Spleen (tissue), 11 donors: ENCODE measurements around the gene WDR74. TPM values are rescaled to one million over a fixed set of nuclear protein-coding genes. Genes with fewer than 3 reads are reported as not detected.

ENCODE experiments used
- DNase-seq: peaks from one replicate; pipeline ENCODE4 v3.0.0-alpha.2; 2020
- H3K27ac ChIP-seq, 8 donors: fragments of 200-600 bp; sonication (generic) in 7 of 8; 1 replicate in 4 of 8; 2 replicates in 4 of 8; pipeline versions ENCODE4 v1.5.0 to v1.8.0; 2016 to 2021; ENCODE audit warnings: inconsistent platforms in 4 of 8, mild to moderate bottlenecking in 4 of 8, moderate library complexity in 1 of 8
- H3K27me3 ChIP-seq, 7 donors: fragments of 200-600 bp; sonication (generic) in 6 of 7; replicated peaks in 1 of 7; 1 replicate in 4 of 7; 2 replicates in 3 of 7; pipeline versions ENCODE4 v1.5.0 to v1.8.0; 2016 to 2021; ENCODE audit warnings: inconsistent platforms in 3 of 7, mild to moderate bottlenecking in 1 of 7
- H3K36me3 ChIP-seq, 6 donors: fragments of 200-600 bp; sonication (generic) in 5 of 6; 1 replicate in 4 of 6; 2 replicates in 2 of 6; pipeline versions ENCODE4 v1.5.0 to v1.8.0; 2016 to 2021; ENCODE audit warnings: inconsistent platforms in 2 of 6
- H3K4me1 ChIP-seq, 6 donors: fragments of 200-600 bp; sonication (generic) in 5 of 6; 1 replicate in 3 of 6; 2 replicates in 3 of 6; pipeline versions ENCODE4 v1.5.0 to v1.8.0; 2016 to 2021; ENCODE audit warnings: inconsistent platforms in 3 of 6
- H3K4me3 ChIP-seq, 8 donors: fragments of 200-600 bp; sonication (generic) in 7 of 8; 1 replicate in 4 of 8; 2 replicates in 4 of 8; pipeline versions ENCODE4 v1.5.0 to v1.8.0; 2016 to 2021; ENCODE audit warnings: inconsistent platforms in 4 of 8, mild to moderate bottlenecking in 4 of 8, moderate library complexity in 2 of 8
- H3K9me3 ChIP-seq, 8 donors: fragments of 200-600 bp; sonication (generic) in 7 of 8; 1 replicate in 4 of 8; 2 replicates in 4 of 8; pipeline versions ENCODE4 v1.5.0 to v1.8.0; 2016 to 2021; ENCODE audit warnings: inconsistent platforms in 4 of 8
- POLR2A ChIP-seq, 3 donors: fragments of 450-650 bp; IDR thresholded peaks; one replicate each; pipeline ENCODE4 v1.5.1; 2017; ENCODE audit warnings: antibody characterized with exemption in 3 of 3, mild to moderate bottlenecking in 1 of 3
- POLR2AphosphoS5 ChIP-seq, 3 donors: sonication (generic); formaldehyde crosslinking; IDR thresholded peaks; one replicate each; pipeline ENCODE4 v1.5.1; 2017; ENCODE audit warnings: antibody characterized with exemption in 3 of 3
- WGBS, 5 donors: extraction: QIAGEN DNeasy Blood & Tissue Kit in 3 of 5; methylation state at CpG; one replicate each; pipeline versions ENCODE4 v1.1.5 to v1.1.7; 2013 to 2018; 5-methylcytosine and 5-hydroxymethylcytosine counted together
- intact Hi-C: fragments of 100-400 bp; cut with DNase I; formaldehyde crosslinking; loops from one replicate; pipeline ENCODE4 v1.15.0; 2023; ENCODE audit warnings: low total_unique reads
- polyA plus RNA-seq, 3 donors: library from polyadenylated mRNA; stranded (reverse); fragments of 200-250 nt; gene quantifications; one replicate each; pipeline ENCODE4 v1.2.1, GENCODE V29; 2013
- total RNA-seq, 7 donors: library from RNA; depleted of rRNA in 3 of 7; stranded (reverse); fragments of >200 nt in 3 of 7; fragmentation: NEBNext Ultra II Directional in 4 of 7; extraction: Animal tissue kit (Norgen Biotek cat#: 25700) in 4 of 7; gene quantifications; one replicate each; pipeline versions ENCODE4 v1.1.0 to v1.2.1, GENCODE V29; 2016 to 2021
- TF ChIP-seq, protein P1 (sequence below), 11 experiments: fragments of 200-600 bp in 7 of 11; fragments of 450-650 bp in 4 of 11; sonication (generic) in 4 of 11; IDR thresholded peaks in 8 of 11; conservative IDR thresholded peaks in 3 of 11; 1 replicate in 7 of 11; 2 replicates in 4 of 11; pipeline versions ENCODE4 v1.4.0 to v1.8.0; 2016 to 2021; ENCODE audit warnings: antibody characterized with exemption in 11 of 11, inconsistent platforms in 4 of 11, mild to moderate bottlenecking in 1 of 11
- donor health status: healthy with polysubstance abuse.
- donor health status: DM: no; HTN: no; CAD: no; lungs with moderate emphysema.
- donor health status: DM: no; HTN: no; CAD: no.
- donor health status: Bipolar disorder and iron deficiency.
- donor health status: healthy.
- donor health status: DM: no; HTN: no; CAD: no.
- donor health status: DM: yes; HTN: yes; CAD: no.

Gene WDR74
- total and polyA plus RNA-seq, 10 donors, result 29.0 to 66.2 (median 50.1) TPM

- WGBS, 5 donors, result 77 to 86% (median 86%) methylated on average over 7 of the region's 7 CpGs
- no peaks in the 10 kb centered on the region for H3K27me3 ChIP-seq
- peak overlapping the region in 1 of 8 donors; percentile 18 for H3K27ac ChIP-seq
- H3K9me3 ChIP-seq, result no peaks in the 10 kb centered on the region
- TF ChIP-seq POLR2A (IDR thresholded peaks at IDR 0.05), result no peak
- TF ChIP-seq, protein P1, sequence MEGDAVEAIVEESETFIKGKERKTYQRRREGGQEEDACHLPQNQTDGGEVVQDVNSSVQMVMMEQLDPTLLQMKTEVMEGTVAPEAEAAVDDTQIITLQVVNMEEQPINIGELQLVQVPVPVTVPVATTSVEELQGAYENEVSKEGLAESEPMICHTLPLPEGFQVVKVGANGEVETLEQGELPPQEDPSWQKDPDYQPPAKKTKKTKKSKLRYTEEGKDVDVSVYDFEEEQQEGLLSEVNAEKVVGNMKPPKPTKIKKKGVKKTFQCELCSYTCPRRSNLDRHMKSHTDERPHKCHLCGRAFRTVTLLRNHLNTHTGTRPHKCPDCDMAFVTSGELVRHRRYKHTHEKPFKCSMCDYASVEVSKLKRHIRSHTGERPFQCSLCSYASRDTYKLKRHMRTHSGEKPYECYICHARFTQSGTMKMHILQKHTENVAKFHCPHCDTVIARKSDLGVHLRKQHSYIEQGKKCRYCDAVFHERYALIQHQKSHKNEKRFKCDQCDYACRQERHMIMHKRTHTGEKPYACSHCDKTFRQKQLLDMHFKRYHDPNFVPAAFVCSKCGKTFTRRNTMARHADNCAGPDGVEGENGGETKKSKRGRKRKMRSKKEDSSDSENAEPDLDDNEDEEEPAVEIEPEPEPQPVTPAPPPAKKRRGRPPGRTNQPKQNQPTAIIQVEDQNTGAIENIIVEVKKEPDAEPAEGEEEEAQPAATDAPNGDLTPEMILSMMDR (IDR thresholded peaks at IDR 0.05 in 8 of 11, conservative IDR thresholded peaks at IDR 0.05 in 3 of 11), result no peak
- TF ChIP-seq POLR2AphosphoS5 (IDR thresholded peaks at IDR 0.05), result no peak
- intact Hi-C loops, result loop anchor here (5.0 kb wide), 1 partner anchor 71 kb away; the partner anchor contains the start of gene TMEM179B
- H3K36me3 ChIP-seq, result peaks cover 0 to 17% (median 13%) of the 10 kb centered on the region in 6 donors
- H3K4me3 ChIP-seq, result peak overlapping the region in 1 of 8 donors; percentile 87
- peak; percentile 56 for DNase-seq
- peaks cover 23 to 61% (median 41%) of the 10 kb centered on the region in 6 donors for H3K4me1 ChIP-seq
These were observed 18.8 kb upstream of the WDR74 start for GRCh38 chr11:62858201-62858600.

DNA sequence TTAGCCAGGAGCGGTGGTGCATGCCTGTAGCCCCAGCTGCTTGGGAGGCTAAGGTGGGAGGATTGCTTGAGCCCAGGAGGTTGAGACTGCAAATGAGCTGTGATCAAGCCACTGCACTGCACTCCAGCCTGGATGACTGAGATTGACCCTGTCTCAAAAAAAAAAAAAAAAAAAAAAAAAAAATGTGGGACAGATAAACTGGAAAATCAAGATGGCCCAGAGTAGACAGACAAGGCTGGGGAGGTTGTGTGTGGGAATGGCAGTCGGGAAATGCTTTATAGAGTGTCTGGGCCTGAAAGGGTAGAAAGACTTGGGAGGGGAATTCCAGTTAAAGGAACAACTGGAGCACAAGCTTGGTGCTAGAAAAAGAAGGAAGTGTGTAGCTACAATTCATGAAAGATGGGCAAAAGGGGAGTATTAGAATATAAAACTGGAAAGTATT is 18.2 kb upstream of the WDR74 start:
- no peak for DNase-seq
- intact Hi-C loops, result loop anchor here (5.0 kb wide), 1 partner anchor 70 kb away; the partner anchor contains the start of gene TMEM179B

GRCh38 chr11:62856333-62856895 is 17.0 kb upstream of the WDR74 start:
- no peaks in the 10 kb centered on the region for H3K9me3 ChIP-seq
- H3K4me1 ChIP-seq, result peaks cover 22 to 66% (median 50%) of the 10 kb centered on the region in 6 donors
- peak overlapping the region; percentile 61 to 95 (median 85) for H3K4me3 ChIP-seq
- peaks cover 0 to 35% (median 30%) of the 10 kb centered on the region in 6 donors for H3K36me3 ChIP-seq
- H3K27me3 ChIP-seq, result no peaks in the 10 kb centered on the region
- DNase-seq, result peak; percentile 47
- peak overlapping the region; percentile 45 to 90 (median 86) for H3K27ac ChIP-seq
- WGBS, 5 donors, result 2 to 9% (median 7%) methylated on average over 16 to 20 of the region's 20 CpGs
- intact Hi-C loops, result loop anchor here (5.0 kb wide), 1 partner anchor 69 kb away; the partner anchor contains the start of gene TMEM179B
- TF ChIP-seq, protein P1 (IDR thresholded peaks at IDR 0.05 in 8 of 11, conservative IDR thresholded peaks at IDR 0.05 in 3 of 11), result no peak
- TF ChIP-seq POLR2A (IDR thresholded peaks at IDR 0.05) (no peak), POLR2AphosphoS5 (IDR thresholded peaks at IDR 0.05) (no peak)

More for the DNA sequence above, 18.2 kb upstream of the WDR74 start:
- WGBS, 5 donors, result 52 to 73% (median 55%) methylated on average over 2 of the region's 2 CpGs
- Histone ChIP-seq H3K36me3 (peaks cover 0 to 23% (median 19%) of the 10 kb centered on the region in 6 donors), H3K9me3 (no peaks in the 10 kb centered on the region), H3K27ac (peak overlapping the region in 2 of 8 donors; percentile 18 to 89), H3K4me1 (peaks cover 19 to 62% (median 42%) of the 10 kb centered on the region in 6 donors), H3K27me3 (no peaks in the 10 kb centered on the region), H3K4me3 (peak overlapping the region in 2 of 8 donors; percentile 86 to 87)
- TF ChIP-seq, protein P1 (IDR thresholded peaks at IDR 0.05 in 8 of 11, conservative IDR thresholded peaks at IDR 0.05 in 3 of 11), result no peak
- no peak for TF ChIP-seq POLR2AphosphoS5 (IDR thresholded peaks at IDR 0.05)
- no peak for TF ChIP-seq POLR2A (IDR thresholded peaks at IDR 0.05)
